Gastrocnemius medialis (tissue), 4 donors: Measurements from ENCODE around the gene SLC1A2. TPM values are rescaled to one million over a fixed set of nuclear protein-coding genes. Genes with fewer than 3 reads are reported as not detected.
A peak's percentile ranks its signal among the peaks of the same experiment; 100 is the strongest.

ENCODE experiments used
- ATAC-seq, 2 donors: fragments of 150-250 bp; one replicate each; pipeline ENCODE4 v1.9.1; 2016
- DNase-seq, 2 donors: peaks; one replicate each; pipeline ENCODE4 v3.0.0-alpha.2; 2019
- H3K27ac ChIP-seq, 4 donors: fragments of 200-600 bp; sonication (generic); 1 replicate in 1 of 4; 2 replicates in 3 of 4; pipeline ENCODE4 v1.5.1; 2016 to 2018; ENCODE audit warnings: mild to moderate bottlenecking in 2 of 4, moderate library complexity in 1 of 4
- H3K27me3 ChIP-seq, 3 donors: fragments of 200-600 bp; sonication (generic) in 2 of 3; 1 replicate in 1 of 3; 2 replicates in 2 of 3; pipeline versions ENCODE4 v1.5.1 to v1.6.0; 2016 to 2019; ENCODE audit warnings: mild to moderate bottlenecking in 1 of 3, moderate library complexity in 1 of 3
- H3K36me3 ChIP-seq, 2 donors: fragments of 200-600 bp; sonication (generic) in 1 of 2; one replicate each; pipeline ENCODE4 v1.5.1; 2017 to 2018
- H3K4me1 ChIP-seq, 2 donors: fragments of 200-600 bp; sonication (generic) in 1 of 2; one replicate each; pipeline ENCODE4 v1.5.1; 2016 to 2017; ENCODE audit warnings: mild to moderate bottlenecking in 2 of 2
- H3K4me3 ChIP-seq, 4 donors: fragments of 200-600 bp; sonication (generic) in 3 of 4; 1 replicate in 1 of 4; 2 replicates in 3 of 4; pipeline ENCODE4 v1.5.1; 2016 to 2019; ENCODE audit warnings: mild to moderate bottlenecking in 2 of 4
- H3K9me3 ChIP-seq, 3 donors: fragments of 200-600 bp; sonication (generic) in 2 of 3; 1 replicate in 1 of 3; 2 replicates in 2 of 3; pipeline ENCODE4 v1.5.1; 2016 to 2019
- CTCF ChIP-seq, 5 experiments: fragments of 450-650 bp in 3 of 5; fragments of 200-600 bp in 2 of 5; sonication (generic) in 2 of 5; IDR thresholded peaks in 4 of 5; conservative IDR thresholded peaks in 1 of 5; 1 replicate in 4 of 5; 2 replicates in 1 of 5; pipeline ENCODE4 v1.5.1; 2016 to 2019; ENCODE audit warnings: antibody characterized with exemption in 5 of 5, mild to moderate bottlenecking in 3 of 5, moderate library complexity in 3 of 5
- POLR2A ChIP-seq, 2 donors: fragments of 450-650 bp; IDR thresholded peaks; one replicate each; pipeline ENCODE4 v1.6.1; 2017; ENCODE audit warnings: antibody characterized with exemption in 2 of 2, mild to moderate bottlenecking in 2 of 2, moderate library complexity in 2 of 2
- in situ Hi-C, 4 donors: fragments of 200-750 bp; cut with MboI; loops; one replicate each; pipeline versions ENCODE4 v1.15.0 to v1.8.0; 2017; ENCODE audit warnings: low sequenced_read_pairs in 4 of 4
- intact Hi-C: fragments of 100-400 bp; cut with DNase I; formaldehyde crosslinking; loops from one replicate; pipeline ENCODE4 v1.15.1; 2023; ENCODE audit warnings: low total_unique reads
- total RNA-seq, 4 donors: library from RNA; depleted of rRNA; stranded (reverse); fragments of >200 nt; gene quantifications; one replicate each; pipeline versions ENCODE4 v1.1.0 to v1.2.3, GENCODE V29; 2016

SLC1A2 gene
- total RNA-seq, 4 donors from 2014 or later: 0.15 to 1.1 (median 0.52) TPM

GRCh38 chr11:35372565-35373283, 46.6 kb downstream of the SLC1A2 start:
- DNase-seq (no peak), ATAC-seq (no peak)
- in situ Hi-C loops: no loop called here
- no peaks in the 10 kb centered on the region for H3K27me3 ChIP-seq
- peaks cover 3 to 6% of the 10 kb centered on the region in 2 donors for H3K4me1 ChIP-seq
- H3K4me3 ChIP-seq: no peak overlapping the region
- H3K36me3 ChIP-seq: no peaks in the 10 kb centered on the region
- H3K9me3 ChIP-seq: no peaks in the 10 kb centered on the region
- TF ChIP-seq CTCF (IDR thresholded peaks at IDR 0.05 in 4 of 5, conservative IDR thresholded peaks at IDR 0.05 in 1 of 5) (no peak), POLR2A (IDR thresholded peaks at IDR 0.05) (no peak)
- no peak overlapping the region for H3K27ac ChIP-seq
- intact Hi-C loops: no loop called here

GRCh38 chr11:35367491-35367890, 51.9 kb downstream of the SLC1A2 start:
- Histone ChIP-seq H3K4me1 (peaks cover 24 to 35% of the 10 kb centered on the region in 2 donors), H3K27me3 (no peaks in the 10 kb centered on the region), H3K4me3 (no peak overlapping the region), H3K27ac (peak overlapping the region; percentile 61 to 77 (median 68)), H3K36me3 (no peaks in the 10 kb centered on the region), H3K9me3 (no peaks in the 10 kb centered on the region)
- DNase-seq (peak; percentile 43 to 49), ATAC-seq (peak; percentile 77 to 79)
- intact Hi-C loops: loop anchor here (10.0 kb wide), 2 partner anchors 123 to 713 kb away; no protein-coding TSS in a partner anchor
- in situ Hi-C loops: no loop called here
- no peak for TF ChIP-seq POLR2A (IDR thresholded peaks at IDR 0.05)
- TF ChIP-seq CTCF (IDR thresholded peaks at IDR 0.05 in 4 of 5, conservative IDR thresholded peaks at IDR 0.05 in 1 of 5): no peak

- in situ Hi-C loops: no loop called here
- H3K27ac ChIP-seq: peak overlapping the region; percentile 61 to 77 (median 68)
These were observed 52.6 kb downstream of the SLC1A2 start for GRCh38 chr11:35366798-35367197.

GRCh38 chr11:35365961-35366360, 53.4 kb downstream of the SLC1A2 start:
- Histone ChIP-seq H3K27me3 (no peaks in the 10 kb centered on the region), H3K4me3 (no peak overlapping the region), H3K27ac (peak overlapping the region in 3 of 4 donors; percentile 32 to 77 (median 61)), H3K4me1 (peaks cover 24 to 40% of the 10 kb centered on the region in 2 donors), H3K36me3 (no peaks in the 10 kb centered on the region), H3K9me3 (no peaks in the 10 kb centered on the region)
- intact Hi-C loops: loop anchor here (10.0 kb wide), 2 partner anchors 121 to 711 kb away; no protein-coding TSS in a partner anchor
- DNase-seq (no peak), ATAC-seq (no peak)
- TF ChIP-seq POLR2A (IDR thresholded peaks at IDR 0.05) (no peak), CTCF (IDR thresholded peaks at IDR 0.05 in 4 of 5, conservative IDR thresholded peaks at IDR 0.05 in 1 of 5) (no peak)
- in situ Hi-C loops: no loop called here

More at GRCh38 chr11:35366798-35367197, 52.6 kb downstream of the SLC1A2 start:
- H3K4me1 ChIP-seq: peaks cover 24 to 40% of the 10 kb centered on the region in 2 donors
- TF ChIP-seq CTCF (IDR thresholded peaks at IDR 0.05 in 4 of 5, conservative IDR thresholded peaks at IDR 0.05 in 1 of 5): no peak
- intact Hi-C loops: loop anchor here (10.0 kb wide), 2 partner anchors 122 to 712 kb away; no protein-coding TSS in a partner anchor
- DNase-seq (no peak), ATAC-seq (no peak)
- H3K4me3 ChIP-seq: no peak overlapping the region
- H3K36me3 ChIP-seq: no peaks in the 10 kb centered on the region
- no peaks in the 10 kb centered on the region for H3K9me3 ChIP-seq
- H3K27me3 ChIP-seq: no peaks in the 10 kb centered on the region
